ENCODE measurements around the gene VSTM2L. TPM values are rescaled to one million over a fixed set of nuclear protein-coding genes. Genes with fewer than 3 reads are reported as not detected.

Gene VSTM2L
- total and polyA plus RNA-seq, 2 of the 13 experiments (the other 11 are each of a cell fraction or from before 2014, with no cell fraction given) = not detected

DNA sequence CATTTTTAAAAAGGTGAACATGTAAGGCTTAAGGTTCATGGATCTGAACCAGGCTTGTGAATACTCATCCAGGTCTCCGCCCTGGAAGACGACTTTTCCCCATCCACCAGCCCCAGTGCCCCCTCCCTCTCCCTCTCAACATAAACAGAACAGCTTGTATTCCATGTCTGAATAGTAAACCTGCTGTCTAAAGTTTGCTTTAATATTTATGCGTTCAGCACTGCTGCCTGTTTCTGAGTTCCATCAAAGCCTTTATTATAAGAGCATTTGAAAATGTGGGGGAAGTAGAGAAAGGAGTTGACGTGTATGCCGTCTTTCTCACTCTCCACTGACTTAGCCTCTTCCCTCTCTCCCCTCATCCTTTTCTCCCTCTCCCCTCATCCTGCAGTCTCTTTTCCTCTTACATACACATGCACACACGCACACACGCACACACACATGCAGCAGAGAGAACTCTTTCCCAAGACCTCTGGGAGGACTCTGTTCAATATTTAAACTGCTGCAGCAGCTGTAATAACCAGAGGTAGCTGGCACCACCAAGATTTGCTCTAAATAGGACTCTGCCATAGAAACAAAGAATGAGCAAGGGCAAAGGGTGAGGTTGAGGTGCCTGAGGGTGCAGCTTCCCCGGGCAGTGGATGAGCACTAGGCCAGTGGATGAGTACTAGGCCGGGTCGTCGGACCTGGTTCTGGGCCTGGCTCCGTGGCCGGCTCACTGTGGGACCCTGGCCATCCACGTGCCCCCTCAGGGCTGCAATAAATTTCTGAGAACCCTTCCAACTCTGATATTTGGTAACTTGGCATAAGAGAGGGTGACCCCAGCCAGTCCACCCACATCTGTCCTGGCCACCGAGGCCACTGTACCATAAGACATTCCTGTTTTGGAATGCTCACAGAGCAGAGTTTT lies 35.4 kb upstream of the VSTM2L start:
- no TSS peak for BruUV-seq (replicated peaks)
- no peak overlapping the region for H2AFZ ChIP-seq (ENCODE audit: low read length)
- no peak overlapping the region for H3K4me2 ChIP-seq (ENCODE audit: low read depth, low read length)
- no peaks in the 10 kb centered on the region for H3K27me3 ChIP-seq (ENCODE audit: control insufficient read depth in 1 of 2, insufficient read depth in 2 of 2, low read length in 2 of 2)
- ChIA-PET POLR2A (no interaction called here), CTCF (ENCODE audit: low intra/inter-chr PET ratio, low total read pairs) (no interaction called here)
- no peaks in the 10 kb centered on the region for H4K20me1 ChIP-seq (ENCODE audit: insufficient read depth, low read length)
- H3K4me1 ChIP-seq (ENCODE audit: insufficient read depth, low read length) = no peaks in the 10 kb centered on the region
- FAIRE-seq = no peak
- ATAC-seq = no peak
- H3K4me3 ChIP-seq (replicated peaks in 1 of 3; ENCODE audit: insufficient read depth in 1 of 3, low read depth in 2 of 3, low read length in 3 of 3) = no peak overlapping the region
- H3K9ac ChIP-seq (ENCODE audit: insufficient read depth, low read depth, low read length) = no peak overlapping the region
- H3K27ac ChIP-seq (ENCODE audit: extremely low read length, insufficient read depth, low read length) = no peak overlapping the region
- TF ChIP-seq, protein P1, sequence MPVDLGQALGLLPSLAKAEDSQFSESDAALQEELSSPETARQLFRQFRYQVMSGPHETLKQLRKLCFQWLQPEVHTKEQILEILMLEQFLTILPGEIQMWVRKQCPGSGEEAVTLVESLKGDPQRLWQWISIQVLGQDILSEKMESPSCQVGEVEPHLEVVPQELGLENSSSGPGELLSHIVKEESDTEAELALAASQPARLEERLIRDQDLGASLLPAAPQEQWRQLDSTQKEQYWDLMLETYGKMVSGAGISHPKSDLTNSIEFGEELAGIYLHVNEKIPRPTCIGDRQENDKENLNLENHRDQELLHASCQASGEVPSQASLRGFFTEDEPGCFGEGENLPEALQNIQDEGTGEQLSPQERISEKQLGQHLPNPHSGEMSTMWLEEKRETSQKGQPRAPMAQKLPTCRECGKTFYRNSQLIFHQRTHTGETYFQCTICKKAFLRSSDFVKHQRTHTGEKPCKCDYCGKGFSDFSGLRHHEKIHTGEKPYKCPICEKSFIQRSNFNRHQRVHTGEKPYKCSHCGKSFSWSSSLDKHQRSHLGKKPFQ (CRISPR knock-in tag; IDR thresholded peaks at IDR 0.05; ENCODE audit: insufficient replicate concordance) = no peak
- TF ChIP-seq HNRNPH1 (optimal IDR thresholded peaks at IDR 0.05; ENCODE audit: low read depth, low read length) = no peak
- TF ChIP-seq, protein P2, sequence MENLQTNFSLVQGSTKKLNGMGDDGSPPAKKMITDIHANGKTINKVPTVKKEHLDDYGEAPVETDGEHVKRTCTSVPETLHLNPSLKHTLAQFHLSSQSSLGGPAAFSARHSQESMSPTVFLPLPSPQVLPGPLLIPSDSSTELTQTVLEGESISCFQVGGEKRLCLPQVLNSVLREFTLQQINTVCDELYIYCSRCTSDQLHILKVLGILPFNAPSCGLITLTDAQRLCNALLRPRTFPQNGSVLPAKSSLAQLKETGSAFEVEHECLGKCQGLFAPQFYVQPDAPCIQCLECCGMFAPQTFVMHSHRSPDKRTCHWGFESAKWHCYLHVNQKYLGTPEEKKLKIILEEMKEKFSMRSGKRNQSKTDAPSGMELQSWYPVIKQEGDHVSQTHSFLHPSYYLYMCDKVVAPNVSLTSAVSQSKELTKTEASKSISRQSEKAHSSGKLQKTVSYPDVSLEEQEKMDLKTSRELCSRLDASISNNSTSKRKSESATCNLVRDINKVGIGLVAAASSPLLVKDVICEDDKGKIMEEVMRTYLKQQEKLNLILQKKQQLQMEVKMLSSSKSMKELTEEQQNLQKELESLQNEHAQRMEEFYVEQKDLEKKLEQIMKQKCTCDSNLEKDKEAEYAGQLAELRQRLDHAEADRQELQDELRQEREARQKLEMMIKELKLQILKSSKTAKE (CRISPR knock-in tag; IDR thresholded peaks at IDR 0.05; ENCODE audit: borderline replicate concordance) = no peak
- TF ChIP-seq ZNF224 (CRISPR knock-in tag; IDR thresholded peaks at IDR 0.05) = no peak
- TF ChIP-seq, protein P3, sequence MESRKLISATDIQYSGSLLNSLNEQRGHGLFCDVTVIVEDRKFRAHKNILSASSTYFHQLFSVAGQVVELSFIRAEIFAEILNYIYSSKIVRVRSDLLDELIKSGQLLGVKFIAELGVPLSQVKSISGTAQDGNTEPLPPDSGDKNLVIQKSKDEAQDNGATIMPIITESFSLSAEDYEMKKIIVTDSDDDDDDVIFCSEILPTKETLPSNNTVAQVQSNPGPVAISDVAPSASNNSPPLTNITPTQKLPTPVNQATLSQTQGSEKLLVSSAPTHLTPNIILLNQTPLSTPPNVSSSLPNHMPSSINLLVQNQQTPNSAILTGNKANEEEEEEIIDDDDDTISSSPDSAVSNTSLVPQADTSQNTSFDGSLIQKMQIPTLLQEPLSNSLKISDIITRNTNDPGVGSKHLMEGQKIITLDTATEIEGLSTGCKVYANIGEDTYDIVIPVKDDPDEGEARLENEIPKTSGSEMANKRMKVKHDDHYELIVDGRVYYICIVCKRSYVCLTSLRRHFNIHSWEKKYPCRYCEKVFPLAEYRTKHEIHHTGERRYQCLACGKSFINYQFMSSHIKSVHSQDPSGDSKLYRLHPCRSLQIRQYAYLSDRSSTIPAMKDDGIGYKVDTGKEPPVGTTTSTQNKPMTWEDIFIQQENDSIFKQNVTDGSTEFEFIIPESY (CRISPR knock-in tag; IDR thresholded peaks at IDR 0.05) = no peak
- TF ChIP-seq CBX2 (IDR thresholded peaks at IDR 0.05; ENCODE audit: low read depth, low read length) = no peak
- TF ChIP-seq CBX2 (CRISPR knock-in tag; IDR thresholded peaks at IDR 0.05; ENCODE audit: low read depth) = no peak
- in situ Hi-C loops (cut with HindIII; ENCODE audit: extremely low pct_ligation_motif_present, low pct_unique_long_range_greater_than_20kb) (no loop called here), intact Hi-C loops (cut with micrococcal nuclease; ENCODE audit: unreplicated experiment) (no loop called here)
- H3K79me2 ChIP-seq (ENCODE audit: insufficient read depth, low read length) = no peaks in the 10 kb centered on the region
- WGBS (ENCODE audit: low lambda C conversion rate) = 97% methylated on average over 12 of the region's 15 CpGs
- H3K36me3 ChIP-seq (replicated peaks in 1 of 2; ENCODE audit: control insufficient read depth in 1 of 2, insufficient read depth in 2 of 2, low read length in 2 of 2) = peaks cover 18 to 51% of the 10 kb centered on the region in 2 experiments
- H3K9me3 ChIP-seq (ENCODE audit: low read length) = no peaks in the 10 kb centered on the region
- DNase-seq (ENCODE audit: low spot score) = no peak

All from HepG2 (cell line).